Panc1 (cell line): ENCODE measurements around the gene TTBK1.

ENCODE experiments used
- CTCF ChIP-seq: fragments of 450-650 bp; IDR thresholded peaks from 2 replicates; pipeline ENCODE4 v1.5.1; 2017; ENCODE audit warnings: mild to moderate bottlenecking
- SIN3A ChIP-seq: IDR thresholded peaks from 2 replicates; pipeline ENCODE4 v1.6.1; 2012; ENCODE audit warnings: low read depth, mild to moderate bottlenecking, low read length, moderate library complexity, borderline replicate concordance; ENCODE audit not compliant: insufficient read depth

- no peak for TF ChIP-seq CTCF
- TF ChIP-seq SIN3A: no peak
Measured at GRCh38 chr6:43268782-43269272, 25.5 kb downstream of the TTBK1 start.
